CD14-positive monocyte (primary cell): ENCODE results near the gene ERCC3. TPM values are rescaled to one million over a fixed set of nuclear protein-coding genes. Genes with fewer than 3 reads are reported as not detected.

Experiments used
- DNase-seq, 3 donors: peaks; one replicate each; pipeline ENCODE4 v3.0.0-alpha.2; 2011 to 2022
- H2AFZ ChIP-seq: 2 replicates; pipeline ENCODE4 v1.6.0; 2012; ENCODE audit warnings: mild to moderate bottlenecking, low read depth, low read length, inconsistent platforms; ENCODE audit not compliant: insufficient read depth, poor library complexity, severe bottlenecking
- H3K27ac ChIP-seq, 2 donors: 1 replicate in 1 of 2; 2 replicates in 1 of 2; pipeline ENCODE4 v1.5.1; 2012 to 2013; ENCODE audit warnings: low read length in 2 of 2, control low read depth in 1 of 2, inconsistent platforms in 1 of 2, low read depth in 1 of 2, mild to moderate bottlenecking in 1 of 2
- H3K27me3 ChIP-seq, 2 donors: one replicate each; pipeline versions ENCODE4 v1.6.0 to v1.6.1; 2011 to 2013; ENCODE audit warnings: low read length in 2 of 2; ENCODE audit not compliant: control insufficient read depth in 2 of 2, insufficient read depth in 2 of 2
- H3K36me3 ChIP-seq, 2 donors: replicated peaks in 1 of 2; 1 replicate in 1 of 2; 2 replicates in 1 of 2; pipeline versions ENCODE4 v1.5.1 to v1.6.1; 2012 to 2013; ENCODE audit warnings: low read length in 2 of 2, control low read depth in 1 of 2, inconsistent platforms in 1 of 2, mild to moderate bottlenecking in 1 of 2; ENCODE audit not compliant: insufficient read depth in 2 of 2, control insufficient read depth in 1 of 2
- H3K4me1 ChIP-seq, 2 donors: 1 replicate in 1 of 2; 2 replicates in 1 of 2; pipeline versions ENCODE4 v1.5.1 to v1.6.1; 2012 to 2013; ENCODE audit warnings: low read length in 2 of 2, control low read depth in 1 of 2, inconsistent platforms in 1 of 2, mild to moderate bottlenecking in 1 of 2, moderate library complexity in 1 of 2; ENCODE audit not compliant: insufficient read depth in 2 of 2, control insufficient read depth in 1 of 2
- H3K4me2 ChIP-seq: replicated peaks from 2 replicates; pipeline ENCODE3; 2012; ENCODE audit warnings: low read length, moderate library complexity, mild to moderate bottlenecking; ENCODE audit not compliant: poor library complexity, severe bottlenecking; ENCODE audit errors: extremely low read depth
- H3K4me3 ChIP-seq, 3 experiments: fragments of 200-600 bp in 1 of 3; sonication (generic) in 1 of 3; replicated peaks in 1 of 3; 1 replicate in 2 of 3; 2 replicates in 1 of 3; pipeline ENCODE4 v1.5.1; 2011 to 2013; ENCODE audit warnings: low read length in 3 of 3, mild to moderate bottlenecking in 3 of 3, control low read depth in 2 of 3, low read depth in 2 of 3, inconsistent platforms in 1 of 3, moderate library complexity in 1 of 3
- H3K79me2 ChIP-seq: 2 replicates; pipeline ENCODE4 v1.6.0; 2012; ENCODE audit warnings: mild to moderate bottlenecking, control low read depth, inconsistent platforms, low read length, moderate library complexity; ENCODE audit not compliant: insufficient read depth
- H3K9ac ChIP-seq: 2 replicates; pipeline ENCODE4 v1.6.0; 2017; ENCODE audit warnings: low read length, mild to moderate bottlenecking; ENCODE audit not compliant: insufficient read depth, poor library complexity, severe bottlenecking
- H3K9me3 ChIP-seq, 2 donors: replicated peaks in 1 of 2; 1 replicate in 1 of 2; 2 replicates in 1 of 2; pipeline versions ENCODE4 v1.5.1 to v1.6.1; 2012 to 2013; ENCODE audit warnings: low read length in 2 of 2, control low read depth in 1 of 2; ENCODE audit not compliant: control insufficient read depth in 1 of 2, insufficient read depth in 1 of 2
- H4K20me1 ChIP-seq: 2 replicates; pipeline ENCODE4 v1.6.0; 2012; ENCODE audit warnings: mild to moderate bottlenecking, low read length, control low read depth, moderate library complexity; ENCODE audit not compliant: insufficient read depth
- H3K27ac Mint-ChIP-seq, 7 donors: one replicate each; pipeline ENCODE4 v1.8.0; 2020; ENCODE audit warnings: mild to moderate bottlenecking in 7 of 7, mixed read lengths in 7 of 7, moderate library complexity in 6 of 7, inconsistent platforms in 2 of 7
- H3K27me3 Mint-ChIP-seq, 3 donors: one replicate each; pipeline ENCODE4 v1.8.0; 2021 to 2022; ENCODE audit warnings: low read depth in 3 of 3, mild to moderate bottlenecking in 3 of 3, mixed read lengths in 3 of 3, moderate library complexity in 3 of 3, inconsistent platforms in 1 of 3
- H3K36me3 Mint-ChIP-seq, 2 donors: one replicate each; pipeline ENCODE4 v1.8.0; 2020; ENCODE audit warnings: mixed read lengths in 2 of 2, inconsistent platforms in 1 of 2, mild to moderate bottlenecking in 1 of 2
- H3K4me1 Mint-ChIP-seq: one replicate; pipeline ENCODE4 v1.8.0; 2020; ENCODE audit warnings: mild to moderate bottlenecking, mixed read lengths
- H3K4me3 Mint-ChIP-seq, 2 donors: one replicate each; pipeline ENCODE4 v1.8.0; 2020; ENCODE audit warnings: mild to moderate bottlenecking in 2 of 2, mixed read lengths in 2 of 2, moderate library complexity in 1 of 2
- H3K9me3 Mint-ChIP-seq, 7 donors: one replicate each; pipeline ENCODE4 v1.8.0; 2020 to 2022; ENCODE audit warnings: mixed read lengths in 7 of 7, mild to moderate bottlenecking in 6 of 7, moderate library complexity in 6 of 7, inconsistent platforms in 2 of 7
- CTCF ChIP-seq: fragments of 200-600 bp; IDR thresholded peaks from one replicate; pipeline ENCODE4 v1.8.0; 2022; ENCODE audit warnings: antibody characterized with exemption, mild to moderate bottlenecking
- WGBS: methylation state at CpG from one replicate; pipeline ENCODE4 v1.1.5; 2013; ENCODE audit warnings: missing lambda C conversion rate; ENCODE audit not compliant: insufficient coverage; 5-methylcytosine and 5-hydroxymethylcytosine counted together
- intact Hi-C, 2 donors: fragments of 100-400 bp; cut with micrococcal nuclease; formaldehyde crosslinking; loops; one replicate each; pipeline versions ENCODE4 v1.15.0 to v1.15.1; 2023
- polyA plus RNA-seq, 3 donors: library from polyadenylated mRNA; depleted of rRNA in 1 of 3; unstranded in 2 of 3; stranded (reverse) in 1 of 3; fragments of 300-500 nt in 2 of 3; fragments of >200 nt in 1 of 3; fragmentation: Illumina TruSeq in 2 of 3; gene quantifications; 1 replicate in 2 of 3; 2 replicates in 1 of 3; pipeline ENCODE4 v1.2.3, GENCODE V29; 2012 to 2021

ERCC3 gene
- polyA plus RNA-seq, 3 donors: 13.2 to 49.7 (median 16.9) TPM

- no peak for DNase-seq
- intact Hi-C loops: no loop called here
Observed at GRCh38 chr2:127310980-127311379, 17.0 kb upstream of the ERCC3 start.

GRCh38 chr2:127309468-127309867 is 15.5 kb upstream of the ERCC3 start:
- no CpG with 5 or more reads among the region's 4 CpGs for WGBS
- TF ChIP-seq CTCF: no peak
- peaks cover 70 to 85% of the 10 kb centered on the region in 2 donors for H3K36me3 Mint-ChIP-seq

More at GRCh38 chr2:127310980-127311379, 17.0 kb upstream of the ERCC3 start:
- peaks cover 75 to 88% of the 10 kb centered on the region in 2 donors for H3K36me3 Mint-ChIP-seq
- no peaks in the 10 kb centered on the region for H3K9me3 Mint-ChIP-seq
- TF ChIP-seq CTCF: no peak
- Histone ChIP-seq H3K4me2 (no peak overlapping the region), H3K79me2 (peaks cover 6% of the 10 kb centered on the region), H3K9me3 (no peaks in the 10 kb centered on the region), H2AFZ (no peak overlapping the region), H3K27me3 (no peaks in the 10 kb centered on the region), H3K36me3 (peaks cover 90 to 98% of the 10 kb centered on the region in 2 donors), H3K4me3 (no peak overlapping the region), H3K27ac (peak overlapping the region in 1 of 2 donors; percentile 12), H3K4me1 (peaks cover 16 to 20% of the 10 kb centered on the region in 2 donors), H4K20me1 (peaks cover 39% of the 10 kb centered on the region), H3K9ac (no peak overlapping the region)
- H3K4me3 Mint-ChIP-seq: no peak overlapping the region
- H3K27ac Mint-ChIP-seq: peak overlapping the region in 2 of 7 donors; percentile 33 to 37
- WGBS: 86% methylated on average over 1 of the region's 3 CpGs
- H3K4me1 Mint-ChIP-seq: peaks cover 22% of the 10 kb centered on the region
- peaks cover 0 to 2% (median 0%) of the 10 kb centered on the region in 3 donors for H3K27me3 Mint-ChIP-seq

More at GRCh38 chr2:127309468-127309867, 15.5 kb upstream of the ERCC3 start:
- H3K79me2 ChIP-seq: peaks cover 6% of the 10 kb centered on the region
- H3K27me3 Mint-ChIP-seq: peaks cover 0 to 2% (median 0%) of the 10 kb centered on the region in 3 donors
- DNase-seq: no peak
- peaks cover 24% of the 10 kb centered on the region for H3K4me1 Mint-ChIP-seq
- no peak overlapping the region for H3K4me2 ChIP-seq
- H3K9me3 ChIP-seq: no peaks in the 10 kb centered on the region
- no peak overlapping the region for H3K9ac ChIP-seq
- H3K4me3 ChIP-seq: no peak overlapping the region
- H2AFZ ChIP-seq: no peak overlapping the region
- H3K4me1 ChIP-seq: peaks cover 20 to 22% of the 10 kb centered on the region in 2 donors
- peak overlapping the region in 1 of 7 donors; percentile 30 for H3K27ac Mint-ChIP-seq
- H4K20me1 ChIP-seq: peaks cover 34% of the 10 kb centered on the region
- H3K9me3 Mint-ChIP-seq: no peaks in the 10 kb centered on the region
- intact Hi-C loops: no loop called here
- no peak overlapping the region for H3K27ac ChIP-seq
- H3K36me3 ChIP-seq: peaks cover 89 to 98% of the 10 kb centered on the region in 2 donors
- H3K27me3 ChIP-seq: no peaks in the 10 kb centered on the region
- no peak overlapping the region for H3K4me3 Mint-ChIP-seq
